PFSK-1 (cell line): Measurements from ENCODE around the gene KCNH8.

Experiments used
- FOXP2 ChIP-seq: optimal IDR thresholded peaks from 2 replicates; pipeline ENCODE3; 2011; ENCODE audit warnings: borderline replicate concordance, control low read depth, inconsistent platforms; ENCODE audit not compliant: insufficient read depth; ENCODE audit errors: extremely low read length, extremely low read depth
- POLR2AphosphoS5 ChIP-seq: IDR thresholded peaks from 2 replicates; pipeline ENCODE4 v1.6.1; 2012; ENCODE audit warnings: low read depth, mild to moderate bottlenecking, control low read depth, low read length, moderate library complexity
- SIN3A ChIP-seq: IDR thresholded peaks from 2 replicates; pipeline ENCODE4 v1.6.1; 2012; ENCODE audit warnings: mild to moderate bottlenecking, low read length, moderate library complexity, borderline replicate concordance; ENCODE audit not compliant: insufficient read depth
- TAF1 ChIP-seq: IDR thresholded peaks from 2 replicates; pipeline ENCODE4 v1.6.1; 2012; ENCODE audit warnings: low read length, control low read depth, borderline replicate concordance; ENCODE audit not compliant: insufficient read depth
- TF ChIP-seq, protein P1 (sequence below), 2 experiments: IDR thresholded peaks; 2 replicates each; pipeline versions ENCODE4 v1.6.1 to v1.8.0; 2011 to 2012; ENCODE audit warnings: low read depth in 2 of 2, low read length in 2 of 2, control low read depth in 1 of 2, inconsistent platforms in 1 of 2, mild to moderate bottlenecking in 1 of 2, moderate library complexity in 1 of 2; ENCODE audit not compliant: insufficient read depth in 1 of 2

Gene KCNH8

DNA sequence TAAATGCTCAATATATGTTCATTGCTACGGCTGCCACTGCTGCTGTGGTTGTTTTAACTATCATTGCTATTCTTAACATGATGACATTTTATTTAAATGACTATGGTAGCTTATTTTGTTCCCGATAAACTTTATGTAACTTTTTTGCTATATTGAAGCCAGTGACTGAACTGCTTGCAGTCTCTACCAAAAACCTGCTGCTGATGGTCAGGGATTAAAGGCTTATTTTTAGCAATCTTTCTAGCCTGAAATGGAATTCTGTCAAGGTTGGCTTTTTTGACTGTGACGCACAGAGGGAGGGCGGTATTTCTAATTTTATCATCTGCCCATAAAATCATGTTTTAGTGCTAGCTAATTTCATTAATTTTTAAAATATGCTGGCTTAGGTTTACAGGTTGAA, 271.8 kb downstream of the KCNH8 start:
- no peak for TF ChIP-seq POLR2AphosphoS5
- TF ChIP-seq SIN3A = no peak
- TF ChIP-seq TAF1 = no peak
- TF ChIP-seq, protein P1, sequence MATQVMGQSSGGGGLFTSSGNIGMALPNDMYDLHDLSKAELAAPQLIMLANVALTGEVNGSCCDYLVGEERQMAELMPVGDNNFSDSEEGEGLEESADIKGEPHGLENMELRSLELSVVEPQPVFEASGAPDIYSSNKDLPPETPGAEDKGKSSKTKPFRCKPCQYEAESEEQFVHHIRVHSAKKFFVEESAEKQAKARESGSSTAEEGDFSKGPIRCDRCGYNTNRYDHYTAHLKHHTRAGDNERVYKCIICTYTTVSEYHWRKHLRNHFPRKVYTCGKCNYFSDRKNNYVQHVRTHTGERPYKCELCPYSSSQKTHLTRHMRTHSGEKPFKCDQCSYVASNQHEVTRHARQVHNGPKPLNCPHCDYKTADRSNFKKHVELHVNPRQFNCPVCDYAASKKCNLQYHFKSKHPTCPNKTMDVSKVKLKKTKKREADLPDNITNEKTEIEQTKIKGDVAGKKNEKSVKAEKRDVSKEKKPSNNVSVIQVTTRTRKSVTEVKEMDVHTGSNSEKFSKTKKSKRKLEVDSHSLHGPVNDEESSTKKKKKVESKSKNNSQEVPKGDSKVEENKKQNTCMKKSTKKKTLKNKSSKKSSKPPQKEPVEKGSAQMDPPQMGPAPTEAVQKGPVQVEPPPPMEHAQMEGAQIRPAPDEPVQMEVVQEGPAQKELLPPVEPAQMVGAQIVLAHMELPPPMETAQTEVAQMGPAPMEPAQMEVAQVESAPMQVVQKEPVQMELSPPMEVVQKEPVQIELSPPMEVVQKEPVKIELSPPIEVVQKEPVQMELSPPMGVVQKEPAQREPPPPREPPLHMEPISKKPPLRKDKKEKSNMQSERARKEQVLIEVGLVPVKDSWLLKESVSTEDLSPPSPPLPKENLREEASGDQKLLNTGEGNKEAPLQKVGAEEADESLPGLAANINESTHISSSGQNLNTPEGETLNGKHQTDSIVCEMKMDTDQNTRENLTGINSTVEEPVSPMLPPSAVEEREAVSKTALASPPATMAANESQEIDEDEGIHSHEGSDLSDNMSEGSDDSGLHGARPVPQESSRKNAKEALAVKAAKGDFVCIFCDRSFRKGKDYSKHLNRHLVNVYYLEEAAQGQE (IDR thresholded peaks at IDR 0.05; ENCODE audit: insufficient read depth in 1 of 2, low read depth in 2 of 2, low read length in 2 of 2) = no peak
- TF ChIP-seq FOXP2 = no peak

DNA sequence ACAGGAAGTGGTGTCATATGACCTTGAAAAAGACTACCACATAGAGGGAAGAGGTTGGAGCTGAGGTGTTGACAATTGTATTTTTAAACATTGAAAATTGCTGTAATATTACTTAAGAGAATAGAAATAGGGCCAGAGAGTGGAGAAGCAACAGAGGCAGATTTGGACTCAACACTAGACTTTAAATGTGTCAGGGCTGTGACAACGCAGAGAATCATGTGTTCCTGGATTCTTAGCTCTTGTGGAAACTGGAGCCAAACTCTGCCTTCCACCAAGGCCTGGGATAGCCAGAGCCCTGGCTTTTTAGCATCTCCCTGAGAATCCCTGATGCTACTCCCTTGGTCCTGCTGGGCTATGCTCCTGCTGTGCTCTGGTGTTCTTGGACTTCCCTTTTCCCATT, 277.5 kb downstream of the KCNH8 start:
- TF ChIP-seq FOXP2 = no peak
- TF ChIP-seq TAF1 = no peak
- TF ChIP-seq SIN3A = no peak
- no peak for TF ChIP-seq POLR2AphosphoS5
- TF ChIP-seq, protein P1 (IDR thresholded peaks at IDR 0.05; ENCODE audit: insufficient read depth in 1 of 2, low read depth in 2 of 2, low read length in 2 of 2) = no peak

DNA sequence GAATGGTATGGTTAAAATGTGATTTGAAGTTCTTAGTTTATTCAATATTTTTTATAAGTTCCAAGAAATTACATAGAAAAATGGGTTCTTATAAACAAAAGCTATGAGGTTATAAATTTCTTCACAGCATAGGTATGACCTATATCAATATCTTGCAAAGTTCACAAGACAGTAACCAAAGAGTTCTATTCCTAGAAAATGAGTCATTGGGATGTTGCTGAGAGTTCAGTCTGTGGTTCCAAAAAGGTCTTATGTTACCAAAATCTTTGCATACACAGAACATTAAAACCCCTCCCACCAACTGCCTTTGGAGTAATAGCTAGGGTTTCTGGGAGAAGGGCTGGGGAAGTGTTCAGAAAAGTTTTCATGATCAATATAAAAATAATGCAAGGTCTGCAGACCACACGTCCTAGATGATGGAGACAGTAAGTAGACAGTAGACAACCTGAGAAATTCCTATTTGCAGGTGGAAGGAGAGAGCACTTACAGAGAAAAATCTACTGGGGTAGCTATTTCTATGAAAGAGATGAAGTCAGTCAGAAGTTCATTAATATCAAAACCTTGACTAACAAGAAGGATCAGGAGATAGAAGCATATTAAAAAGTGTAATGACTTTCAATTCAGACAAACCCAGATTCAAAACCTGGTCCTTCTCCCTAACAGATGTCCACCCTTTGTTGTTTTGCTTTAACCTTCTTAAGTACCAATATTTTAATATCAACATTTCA, 279.3 kb downstream of the KCNH8 start:
- no peak for TF ChIP-seq SIN3A
- TF ChIP-seq POLR2AphosphoS5 = no peak
- TF ChIP-seq FOXP2 = no peak
- TF ChIP-seq TAF1 = no peak
- TF ChIP-seq, protein P1 (IDR thresholded peaks at IDR 0.05; ENCODE audit: insufficient read depth in 1 of 2, low read depth in 2 of 2, low read length in 2 of 2) = no peak

DNA sequence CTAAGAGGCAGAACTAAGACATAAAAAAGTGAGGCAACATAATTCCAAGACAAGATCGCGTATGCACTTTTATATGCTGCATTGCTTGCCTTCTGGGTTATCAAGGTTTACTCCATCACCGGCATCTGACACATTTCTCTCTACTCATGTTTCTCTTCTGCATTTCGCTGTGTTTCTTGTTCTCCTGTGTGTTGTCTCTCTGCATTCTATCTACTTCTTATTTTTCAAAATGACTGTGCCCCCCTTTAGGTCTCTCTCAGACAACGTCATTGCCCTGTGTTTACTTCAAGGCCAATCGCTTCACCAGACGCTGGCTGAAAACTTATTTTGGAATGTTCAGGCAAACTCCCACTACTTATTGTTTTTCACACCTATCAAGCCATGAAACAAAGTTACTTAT, 280.4 kb downstream of the KCNH8 start:
- TF ChIP-seq, protein P1 (IDR thresholded peaks at IDR 0.05; ENCODE audit: insufficient read depth in 1 of 2, low read depth in 2 of 2, low read length in 2 of 2) = no peak
- TF ChIP-seq SIN3A = no peak
- TF ChIP-seq POLR2AphosphoS5 = no peak
- no peak for TF ChIP-seq FOXP2
- TF ChIP-seq TAF1 = no peak
